ENCODE results near the gene ZC3HAV1.
A peak's percentile ranks its signal among the peaks of the same experiment; 100 is the strongest.

ZC3HAV1 gene

DNA sequence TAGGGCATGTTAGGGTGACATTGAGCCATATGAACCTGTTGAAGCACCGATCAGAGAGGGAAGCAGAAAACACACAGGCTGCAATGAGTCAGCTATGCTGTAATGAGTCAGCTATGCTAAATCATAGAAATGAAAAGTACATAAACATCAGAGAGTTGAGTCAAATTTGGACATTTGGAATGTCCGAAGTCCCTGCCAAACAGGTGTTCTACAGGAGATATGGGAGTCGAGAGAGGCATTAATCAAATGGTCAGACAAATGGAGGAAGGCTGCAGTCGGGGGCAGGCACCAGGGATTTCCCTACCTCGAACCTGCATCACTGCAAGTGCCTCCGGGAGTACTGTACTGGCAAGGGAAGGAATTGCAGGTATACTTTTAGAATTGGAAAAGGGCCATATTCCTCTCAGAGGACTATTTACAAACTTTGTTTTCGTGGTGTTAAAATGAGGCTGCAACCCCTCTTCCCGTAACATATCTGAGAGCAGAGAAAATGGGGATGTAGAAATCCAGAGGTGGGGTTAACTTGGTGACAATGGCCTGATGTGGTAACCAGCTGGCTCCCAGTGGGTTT, 8.8 kb upstream of the ZC3HAV1 start:
- no peak overlapping the region for H3K4me3 ChIP-seq (ENCODE audit: low read depth, low read length)
- DNase-seq (ENCODE audit: low read depth), result peak; percentile 65
- TF ChIP-seq, protein P1, sequence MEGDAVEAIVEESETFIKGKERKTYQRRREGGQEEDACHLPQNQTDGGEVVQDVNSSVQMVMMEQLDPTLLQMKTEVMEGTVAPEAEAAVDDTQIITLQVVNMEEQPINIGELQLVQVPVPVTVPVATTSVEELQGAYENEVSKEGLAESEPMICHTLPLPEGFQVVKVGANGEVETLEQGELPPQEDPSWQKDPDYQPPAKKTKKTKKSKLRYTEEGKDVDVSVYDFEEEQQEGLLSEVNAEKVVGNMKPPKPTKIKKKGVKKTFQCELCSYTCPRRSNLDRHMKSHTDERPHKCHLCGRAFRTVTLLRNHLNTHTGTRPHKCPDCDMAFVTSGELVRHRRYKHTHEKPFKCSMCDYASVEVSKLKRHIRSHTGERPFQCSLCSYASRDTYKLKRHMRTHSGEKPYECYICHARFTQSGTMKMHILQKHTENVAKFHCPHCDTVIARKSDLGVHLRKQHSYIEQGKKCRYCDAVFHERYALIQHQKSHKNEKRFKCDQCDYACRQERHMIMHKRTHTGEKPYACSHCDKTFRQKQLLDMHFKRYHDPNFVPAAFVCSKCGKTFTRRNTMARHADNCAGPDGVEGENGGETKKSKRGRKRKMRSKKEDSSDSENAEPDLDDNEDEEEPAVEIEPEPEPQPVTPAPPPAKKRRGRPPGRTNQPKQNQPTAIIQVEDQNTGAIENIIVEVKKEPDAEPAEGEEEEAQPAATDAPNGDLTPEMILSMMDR (conservative IDR thresholded peaks at IDR 0.05; ENCODE audit: low read depth, low read length), result peak; percentile 14

DNA sequence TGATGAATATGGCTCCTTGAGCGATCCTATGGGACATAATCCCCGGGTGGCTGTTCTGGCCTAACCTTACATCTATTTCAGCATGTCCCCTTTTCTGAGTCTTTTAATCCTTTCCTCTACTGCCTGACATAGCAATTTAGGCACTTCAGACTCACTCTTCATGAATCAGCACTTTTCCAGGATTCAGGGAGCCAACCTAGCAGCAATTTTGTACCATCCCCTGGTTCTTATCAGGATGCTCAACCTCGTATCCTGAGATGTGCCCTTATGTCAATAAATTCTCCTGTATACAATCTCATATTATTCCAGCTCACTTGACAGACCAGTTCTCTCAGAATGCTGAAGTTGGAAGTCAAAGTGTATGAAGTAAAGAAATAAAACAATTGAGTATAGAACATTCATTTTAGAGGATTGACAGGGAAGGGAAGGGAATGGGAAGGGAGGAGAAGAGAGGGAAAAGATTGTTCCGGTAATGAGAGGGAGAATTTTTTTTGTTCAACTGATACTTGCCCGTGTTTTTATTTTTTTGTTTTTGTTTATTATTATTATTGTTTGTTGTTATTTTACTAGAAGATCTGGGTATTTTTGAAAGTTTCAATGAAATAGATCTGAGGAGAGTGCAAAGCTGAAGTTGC, 8.2 kb upstream of the ZC3HAV1 start:
- no peak for DNase-seq (ENCODE audit: low read depth)
- TF ChIP-seq, protein P1 (conservative IDR thresholded peaks at IDR 0.05; ENCODE audit: low read depth, low read length), result no peak
- H3K4me3 ChIP-seq (ENCODE audit: low read depth, low read length), result no peak overlapping the region

DNA sequence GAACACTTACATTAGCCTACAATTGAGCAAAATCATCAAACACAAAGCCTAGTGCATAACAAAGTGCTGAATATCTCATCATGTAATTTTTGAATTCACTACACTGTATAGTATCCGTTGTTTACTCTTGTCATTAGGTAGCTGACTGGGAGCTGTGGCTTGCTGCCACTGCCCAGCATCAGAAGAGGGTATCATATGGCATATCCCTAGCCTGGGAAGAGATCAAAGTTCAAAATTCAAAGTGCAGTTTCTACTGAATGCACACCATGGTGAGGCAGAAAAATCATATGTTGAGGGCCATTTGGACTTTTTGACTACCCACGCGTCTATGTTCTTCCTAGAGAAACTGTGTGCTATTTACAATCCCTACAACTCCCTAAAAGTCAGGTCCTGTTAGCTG, 7.5 kb upstream of the ZC3HAV1 start:
- H3K4me3 ChIP-seq (ENCODE audit: low read depth, low read length), result no peak overlapping the region
- TF ChIP-seq, protein P1 (conservative IDR thresholded peaks at IDR 0.05; ENCODE audit: low read depth, low read length), result no peak
- no peak for DNase-seq (ENCODE audit: low read depth)

DNA sequence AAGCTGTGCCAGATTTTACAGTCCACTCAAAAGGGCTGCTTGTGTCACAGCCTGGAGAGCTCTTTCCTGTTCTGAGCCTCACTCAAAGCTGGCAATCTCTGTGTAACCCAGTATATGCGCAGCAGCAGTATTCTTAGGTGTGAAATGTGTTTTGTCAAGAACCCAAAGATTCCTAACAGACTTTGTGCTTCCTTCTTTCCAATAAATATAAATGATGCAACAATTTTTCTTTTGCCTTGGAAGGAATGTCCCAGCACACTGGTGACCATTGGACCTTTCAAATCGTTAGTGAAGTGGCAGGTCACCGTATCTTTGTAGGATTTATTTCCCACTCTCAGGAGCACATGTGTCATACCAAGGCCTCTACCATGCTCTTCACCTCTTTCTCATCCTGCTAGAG, 5.6 kb upstream of the ZC3HAV1 start:
- TF ChIP-seq, protein P1 (conservative IDR thresholded peaks at IDR 0.05; ENCODE audit: low read depth, low read length), result no peak
- H3K4me3 ChIP-seq (ENCODE audit: low read depth, low read length), result no peak overlapping the region
- no peak for DNase-seq (ENCODE audit: low read depth)

DNA sequence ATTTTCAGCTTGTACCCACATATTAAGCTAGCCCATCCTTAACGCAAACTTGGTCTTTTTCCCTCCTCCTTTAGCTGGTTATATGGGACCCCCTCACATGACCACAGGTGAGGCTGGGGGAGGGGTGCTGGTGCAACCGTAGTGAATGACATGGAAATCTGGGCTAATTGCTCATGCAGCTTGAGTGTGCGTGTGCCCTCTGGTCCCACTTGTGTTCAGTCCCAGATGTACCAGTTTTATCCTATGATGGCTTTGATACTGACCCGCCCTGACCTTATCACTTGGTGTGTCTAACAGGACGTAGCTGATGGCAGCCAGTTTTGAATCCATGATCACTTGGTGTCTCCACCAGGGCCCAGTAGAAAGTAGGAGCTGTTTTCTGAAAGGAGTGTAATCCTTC, 5.1 kb upstream of the ZC3HAV1 start:
- no peak for DNase-seq (ENCODE audit: low read depth)
- H3K4me3 ChIP-seq (ENCODE audit: low read depth, low read length), result no peak overlapping the region
- TF ChIP-seq, protein P1 (conservative IDR thresholded peaks at IDR 0.05; ENCODE audit: low read depth, low read length), result no peak

DNA sequence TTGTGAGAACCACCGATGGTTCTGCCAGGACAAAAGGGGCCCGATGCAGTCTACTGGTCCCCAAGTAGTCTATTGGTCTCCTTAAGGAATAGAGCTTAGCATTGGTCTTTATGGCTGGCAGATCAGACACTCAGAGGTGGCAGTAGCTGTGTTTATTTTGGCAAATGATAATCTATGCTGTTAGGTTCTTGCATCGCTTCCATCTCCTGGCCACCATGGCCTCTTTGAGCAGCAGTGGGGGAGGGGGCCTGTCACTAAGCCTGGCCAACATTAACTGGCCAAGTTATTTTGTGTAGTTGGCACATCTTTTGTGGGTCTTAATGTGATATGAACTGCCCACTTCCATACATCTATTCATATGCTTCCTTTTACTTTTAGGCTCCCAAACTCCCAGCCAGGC, 4.5 kb upstream of the ZC3HAV1 start:
- H3K4me3 ChIP-seq (ENCODE audit: low read depth, low read length), result no peak overlapping the region
- TF ChIP-seq, protein P1 (conservative IDR thresholded peaks at IDR 0.05; ENCODE audit: low read depth, low read length), result no peak
- no peak for DNase-seq (ENCODE audit: low read depth)

DNA sequence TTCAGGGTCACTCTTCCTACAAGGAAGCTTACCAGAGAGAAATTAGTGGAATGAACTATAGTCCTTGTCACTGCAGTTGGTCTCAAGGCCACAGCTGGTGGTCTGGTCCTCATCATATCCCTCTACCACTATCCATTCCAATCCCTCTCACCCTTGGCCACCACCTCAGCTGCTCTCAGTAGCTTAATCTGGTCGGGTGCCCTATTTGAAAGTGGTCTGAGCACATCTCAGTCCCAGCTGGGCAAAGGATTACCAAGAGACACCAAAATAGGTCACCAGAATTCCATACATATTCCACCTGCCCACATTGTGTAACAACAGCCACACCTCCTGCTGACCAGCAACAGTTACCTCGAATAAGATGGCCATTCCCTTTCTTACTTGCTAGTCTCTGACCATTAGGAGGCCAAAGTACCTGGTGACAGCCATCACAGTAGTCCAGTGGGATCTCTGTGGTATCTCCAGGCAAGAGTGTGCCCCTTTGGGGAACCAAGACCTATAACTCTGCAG, 3.3 kb upstream of the ZC3HAV1 start:
- TF ChIP-seq, protein P1 (conservative IDR thresholded peaks at IDR 0.05; ENCODE audit: low read depth, low read length), result no peak
- DNase-seq (ENCODE audit: low read depth), result no peak
- H3K4me3 ChIP-seq (ENCODE audit: low read depth, low read length), result no peak overlapping the region

All from choroid plexus epithelial cell (primary cell).